Measurements from ENCODE around the gene MAP3K5. TPM values are rescaled to one million over a fixed set of nuclear protein-coding genes. Genes with fewer than 3 reads are reported as not detected.

Gene MAP3K5
- total and polyA plus RNA-seq, 3 donors from 2014 or later: 21.3 to 55.3 (median 46.1) TPM

DNA sequence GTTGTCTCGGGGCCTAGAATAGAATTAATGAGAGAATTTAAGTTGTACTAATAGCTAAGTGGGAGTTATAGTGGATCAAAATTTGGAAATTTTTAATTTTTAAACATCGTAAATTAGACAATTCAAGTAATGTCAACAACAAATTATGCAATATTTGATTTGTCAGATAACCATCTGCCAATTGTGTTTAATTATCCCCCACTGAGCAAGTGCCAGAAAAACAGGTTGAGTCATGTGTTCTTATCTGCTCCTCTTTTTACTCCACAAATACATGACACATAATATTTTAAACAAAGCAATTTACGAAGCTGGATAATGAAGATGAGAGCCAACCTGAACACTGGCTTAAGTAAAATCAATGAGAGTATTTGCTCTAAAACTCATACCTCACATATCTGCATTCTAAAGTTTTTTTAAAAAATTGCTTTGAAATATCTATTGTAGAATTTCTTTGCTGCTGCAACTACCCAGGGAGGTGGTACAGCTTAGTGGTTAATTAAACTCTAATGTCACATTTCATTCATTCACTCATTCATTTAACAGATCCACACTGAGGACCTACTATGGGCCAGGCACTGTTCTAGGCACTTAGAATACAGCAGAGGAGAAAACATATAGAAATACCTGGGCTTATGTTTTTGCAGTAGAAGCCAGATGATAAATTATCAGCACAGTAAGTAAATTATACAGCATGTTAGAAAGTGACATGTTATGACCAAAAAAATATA is 184.9 kb downstream of the MAP3K5 start:
- Histone ChIP-seq H3K27ac (no peak overlapping the region), H3K4me1 (peaks cover 24% of the 10 kb centered on the region)
- intact Hi-C loops (cut with DNase I; ENCODE audit: low total_unique reads): no loop called here

DNA sequence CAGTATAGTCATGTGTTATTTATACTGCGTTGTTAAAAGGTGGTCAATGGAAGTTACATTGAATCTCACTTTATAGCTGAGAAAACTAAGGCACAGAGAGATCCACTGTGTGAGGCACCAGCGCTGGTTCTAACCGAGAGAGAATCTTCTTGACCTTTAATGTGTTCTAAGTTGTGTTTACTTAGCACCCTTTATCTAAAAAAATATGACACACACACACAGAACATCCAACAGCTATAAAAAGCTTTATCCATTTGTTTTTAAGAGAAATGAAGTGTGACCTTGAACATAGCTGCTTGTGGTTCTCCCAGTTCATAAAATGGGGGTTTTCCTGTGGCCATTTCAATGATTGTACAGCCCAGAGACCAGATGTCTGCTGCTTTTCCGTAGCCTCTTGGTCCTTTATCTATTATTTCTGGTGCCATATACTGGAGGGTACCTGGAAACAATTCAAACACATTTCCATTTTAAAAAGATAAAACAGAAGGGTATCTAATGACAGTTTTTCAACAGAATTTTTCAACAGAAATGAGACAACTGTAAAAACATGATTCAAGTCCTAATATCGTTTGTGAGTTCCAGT is 187.3 kb downstream of the MAP3K5 start:
- peak overlapping the region; percentile 64 to 71 for H3K27ac ChIP-seq
- H3K4me3 ChIP-seq: no peak overlapping the region
- 38 to 50% methylated on average over 5 of the region's 5 CpGs for WGBS, 2 donors
- H3K27me3 ChIP-seq: no peaks in the 10 kb centered on the region
- no peaks in the 10 kb centered on the region for H3K36me3 ChIP-seq (ENCODE audit: low read depth, missing control alignments)
- no peaks in the 10 kb centered on the region for H3K9me3 ChIP-seq
- no peak for TF ChIP-seq POLR2A (IDR thresholded peaks at IDR 0.05)
- TF ChIP-seq, protein P1, sequence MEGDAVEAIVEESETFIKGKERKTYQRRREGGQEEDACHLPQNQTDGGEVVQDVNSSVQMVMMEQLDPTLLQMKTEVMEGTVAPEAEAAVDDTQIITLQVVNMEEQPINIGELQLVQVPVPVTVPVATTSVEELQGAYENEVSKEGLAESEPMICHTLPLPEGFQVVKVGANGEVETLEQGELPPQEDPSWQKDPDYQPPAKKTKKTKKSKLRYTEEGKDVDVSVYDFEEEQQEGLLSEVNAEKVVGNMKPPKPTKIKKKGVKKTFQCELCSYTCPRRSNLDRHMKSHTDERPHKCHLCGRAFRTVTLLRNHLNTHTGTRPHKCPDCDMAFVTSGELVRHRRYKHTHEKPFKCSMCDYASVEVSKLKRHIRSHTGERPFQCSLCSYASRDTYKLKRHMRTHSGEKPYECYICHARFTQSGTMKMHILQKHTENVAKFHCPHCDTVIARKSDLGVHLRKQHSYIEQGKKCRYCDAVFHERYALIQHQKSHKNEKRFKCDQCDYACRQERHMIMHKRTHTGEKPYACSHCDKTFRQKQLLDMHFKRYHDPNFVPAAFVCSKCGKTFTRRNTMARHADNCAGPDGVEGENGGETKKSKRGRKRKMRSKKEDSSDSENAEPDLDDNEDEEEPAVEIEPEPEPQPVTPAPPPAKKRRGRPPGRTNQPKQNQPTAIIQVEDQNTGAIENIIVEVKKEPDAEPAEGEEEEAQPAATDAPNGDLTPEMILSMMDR (IDR thresholded peaks at IDR 0.05): no peak
- no peak for DNase-seq
- intact Hi-C loops (cut with DNase I; ENCODE audit: low total_unique reads): no loop called here
- peaks cover 24% of the 10 kb centered on the region for H3K4me1 ChIP-seq

More for the DNA sequence above, 184.9 kb downstream of the MAP3K5 start:
- Histone ChIP-seq H3K27me3 (no peaks in the 10 kb centered on the region), H3K9me3 (no peaks in the 10 kb centered on the region), H3K4me3 (no peak overlapping the region), H3K36me3 (ENCODE audit: low read depth, missing control alignments) (no peaks in the 10 kb centered on the region)
- TF ChIP-seq POLR2A (IDR thresholded peaks at IDR 0.05): no peak
- TF ChIP-seq, protein P1 (IDR thresholded peaks at IDR 0.05): no peak
- DNase-seq: no peak
- WGBS, 2 donors: 91 to 95% methylated on average over 3 of the region's 3 CpGs

DNA sequence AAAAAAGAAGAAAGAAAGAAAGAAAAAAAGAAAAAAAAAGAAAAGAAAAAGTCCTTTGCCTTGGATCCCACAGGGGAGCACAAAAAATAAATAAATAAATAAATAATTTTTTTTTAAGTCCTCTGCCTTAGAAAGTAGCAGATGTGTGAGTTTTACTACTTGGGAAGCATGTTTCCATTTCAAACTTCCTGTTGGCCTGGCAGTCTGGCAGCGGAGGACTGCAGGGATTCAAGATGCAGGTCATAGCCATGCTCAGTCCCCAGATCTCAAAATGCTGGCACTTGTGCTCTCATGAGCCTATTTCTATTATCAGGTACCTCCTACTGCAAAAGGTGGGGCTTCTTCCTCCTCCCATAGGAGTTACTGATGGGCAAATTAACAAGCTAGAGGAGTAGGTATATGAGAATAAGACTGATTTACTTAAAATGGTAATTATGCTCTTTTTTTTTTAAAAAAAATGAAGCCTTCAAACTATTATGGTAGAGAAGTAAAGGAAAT is 187.9 kb downstream of the MAP3K5 start:
- no peak for DNase-seq
- H3K4me3 ChIP-seq: no peak overlapping the region
- H3K4me1 ChIP-seq: peaks cover 24% of the 10 kb centered on the region
- WGBS, 2 donors: 56 to 69% methylated on average over 1 of the region's 1 CpG
- H3K27me3 ChIP-seq: no peaks in the 10 kb centered on the region
- TF ChIP-seq, protein P1 (IDR thresholded peaks at IDR 0.05): no peak
- TF ChIP-seq POLR2A (IDR thresholded peaks at IDR 0.05): no peak
- peak overlapping the region; percentile 64 to 71 for H3K27ac ChIP-seq
- intact Hi-C loops (cut with DNase I; ENCODE audit: low total_unique reads): no loop called here
- no peaks in the 10 kb centered on the region for H3K9me3 ChIP-seq
- H3K36me3 ChIP-seq (ENCODE audit: low read depth, missing control alignments): no peaks in the 10 kb centered on the region

DNA sequence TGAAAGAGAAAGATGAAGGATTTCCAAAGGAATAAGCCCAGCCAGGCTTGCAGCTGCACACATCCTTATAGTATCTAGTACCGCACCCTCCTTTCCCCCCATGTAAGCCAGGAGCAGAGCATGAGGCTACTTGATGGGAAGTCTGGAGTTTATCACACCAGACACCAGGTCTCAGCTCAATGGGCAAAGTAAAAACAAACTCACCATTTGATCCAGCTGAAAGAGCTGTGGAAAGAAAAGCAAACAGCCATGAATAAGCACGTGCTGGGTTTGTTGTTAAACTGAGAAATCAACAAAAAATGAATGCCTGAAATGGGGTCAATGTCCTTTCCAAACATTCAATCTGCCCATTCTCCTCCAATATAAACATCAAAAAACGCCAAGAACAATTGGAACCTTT is 191.5 kb downstream of the MAP3K5 start:
- DNase-seq: no peak
- intact Hi-C loops (cut with DNase I; ENCODE audit: low total_unique reads): no loop called here

More for the DNA sequence above, 191.5 kb downstream of the MAP3K5 start:
- H3K4me1 ChIP-seq: peaks cover 19% of the 10 kb centered on the region
- no peak for TF ChIP-seq POLR2A (IDR thresholded peaks at IDR 0.05)
- TF ChIP-seq, protein P1 (IDR thresholded peaks at IDR 0.05): no peak
- H3K36me3 ChIP-seq (ENCODE audit: low read depth, missing control alignments): no peaks in the 10 kb centered on the region
- H3K4me3 ChIP-seq: no peak overlapping the region
- H3K27ac ChIP-seq: no peak overlapping the region
- 54 to 65% methylated on average over 3 of the region's 3 CpGs for WGBS, 2 donors
- H3K27me3 ChIP-seq: no peaks in the 10 kb centered on the region
- H3K9me3 ChIP-seq: no peaks in the 10 kb centered on the region
